Non-pigmented ciliary epithelial cell (primary cell): ENCODE data around the gene FXYD1.

Source experiments
- DNase-seq: peaks from one replicate; pipeline ENCODE4 v3.0.0-alpha.2; 2010; ENCODE audit warnings: low read depth

Gene FXYD1

DNA sequence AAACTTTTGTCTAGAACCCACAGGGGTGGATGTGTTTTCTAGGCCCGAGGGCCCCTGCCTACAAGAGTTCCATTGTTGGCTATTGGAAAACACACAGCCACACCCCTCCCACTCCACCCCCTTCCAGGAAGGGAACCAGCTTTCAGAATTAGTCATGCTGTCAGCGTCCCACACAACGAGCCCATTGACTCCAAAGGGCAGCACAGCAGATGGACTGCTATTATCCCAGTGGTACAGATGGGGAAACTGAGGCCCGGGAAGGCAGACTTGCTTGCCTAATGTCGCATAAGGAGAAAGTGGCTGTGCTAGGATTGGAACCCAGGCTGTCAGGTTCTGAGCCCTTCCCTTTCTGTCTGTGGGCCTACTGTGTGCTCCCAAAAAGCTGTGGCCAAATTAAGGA, 31.1 kb upstream of the FXYD1 start:
- DNase-seq = no peak

DNA sequence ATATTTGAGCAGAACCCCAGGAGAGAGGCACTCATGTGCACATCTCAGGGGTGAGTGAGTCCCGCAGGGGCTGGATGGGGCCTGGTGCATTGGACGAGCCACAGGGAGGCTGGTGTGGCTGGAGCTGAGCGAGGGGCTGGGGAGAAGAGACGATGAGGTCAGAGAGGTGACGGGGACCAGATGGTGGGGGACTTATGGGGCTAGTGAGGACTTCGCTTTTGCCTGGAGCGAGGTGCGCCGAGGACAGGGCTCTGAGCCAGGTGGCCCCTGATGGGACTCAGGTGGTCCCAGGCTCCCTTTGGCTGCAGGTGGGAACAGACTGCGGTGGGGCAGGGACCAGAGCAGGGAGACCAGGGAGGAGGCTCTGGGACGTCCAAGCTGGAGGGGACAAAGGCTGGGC, 29.9 kb upstream of the FXYD1 start:
- no peak for DNase-seq

DNA sequence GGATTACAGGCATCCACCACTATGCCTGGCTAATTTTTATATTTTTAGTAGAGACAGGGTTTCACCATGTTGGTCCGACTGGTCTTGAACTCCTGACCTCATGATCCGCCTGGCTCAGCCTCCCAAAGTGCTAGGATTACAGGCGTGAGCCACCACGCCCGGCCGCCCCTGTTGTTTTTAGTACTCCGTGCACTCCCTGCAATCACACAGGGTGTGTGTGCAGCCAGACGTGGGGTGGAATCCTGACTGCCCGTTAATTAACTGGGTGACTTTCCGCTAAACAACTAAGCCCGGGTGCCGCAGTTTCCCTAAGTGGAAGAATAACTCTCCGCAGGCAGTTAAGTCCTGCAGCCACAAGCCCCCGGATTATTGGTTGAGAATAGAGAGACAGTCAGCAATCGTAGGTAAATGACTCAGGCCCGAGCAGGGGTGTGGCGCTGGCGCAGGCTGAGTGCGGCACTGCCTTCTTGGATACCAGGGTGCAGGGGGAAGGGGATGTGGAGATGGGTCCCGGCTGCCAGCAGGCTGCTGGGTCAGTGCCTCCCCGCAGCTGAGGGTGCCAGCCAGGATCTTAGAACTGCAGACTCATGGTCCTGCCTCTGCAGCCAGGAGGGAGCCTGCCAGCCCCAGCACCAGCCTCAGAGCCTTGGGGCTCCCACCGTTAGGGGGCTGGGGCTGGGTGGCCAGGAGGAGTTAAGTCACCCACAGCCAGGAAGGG, 29.1 kb upstream of the FXYD1 start:
- no peak for DNase-seq

DNA sequence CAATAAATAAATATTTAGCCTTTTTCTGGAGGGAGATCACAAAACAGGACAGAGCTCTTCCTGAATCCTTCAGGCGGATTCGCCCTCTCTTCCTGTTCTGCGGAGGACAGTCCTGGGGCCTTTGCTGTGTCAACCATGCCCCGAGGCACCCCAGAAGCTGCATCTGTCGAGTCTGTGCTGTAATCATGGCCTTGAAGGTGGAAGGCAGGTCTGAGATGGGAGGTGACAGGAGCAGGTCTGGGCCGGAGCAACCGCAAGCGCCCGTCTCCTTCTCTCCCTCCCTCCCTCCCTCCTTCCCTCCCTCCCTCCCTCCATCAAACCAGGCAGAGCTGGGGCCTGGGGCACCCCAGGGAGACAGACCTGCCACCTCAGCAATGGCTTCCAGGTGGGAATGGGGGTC, 27.6 kb upstream of the FXYD1 start:
- no peak for DNase-seq

DNA sequence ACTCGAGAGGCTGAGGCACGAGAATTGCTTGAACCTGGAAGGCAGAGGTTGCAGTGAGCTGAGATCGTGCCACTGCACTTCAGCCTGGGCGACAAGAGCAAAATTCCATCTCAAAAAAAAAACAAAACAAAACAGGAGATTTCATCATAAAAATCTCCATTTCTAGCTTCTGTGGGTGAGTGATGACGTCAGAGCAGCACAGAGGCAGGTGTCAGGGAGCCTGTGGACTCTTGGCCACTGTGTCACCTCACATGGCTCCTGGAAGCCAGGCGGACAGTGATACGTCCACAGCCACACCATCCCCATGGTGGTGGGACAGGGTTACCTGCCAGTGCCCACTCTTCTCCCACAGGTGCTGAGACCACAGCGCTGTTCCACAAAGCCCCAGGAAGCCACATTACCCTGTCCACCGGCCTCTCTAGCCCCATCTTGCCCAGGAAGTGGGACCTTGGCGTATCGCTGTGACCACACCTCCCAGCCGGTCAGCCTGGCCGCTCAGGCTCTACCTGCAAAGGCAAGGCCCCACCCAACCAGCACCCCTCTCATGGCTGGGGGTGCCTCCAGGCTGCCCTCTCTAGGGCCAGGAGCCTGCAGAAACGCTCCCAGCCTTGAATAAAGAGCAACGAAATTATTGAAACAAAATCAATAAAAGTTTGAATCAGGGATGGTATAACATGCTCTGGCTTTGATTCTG, 25.5 kb upstream of the FXYD1 start:
- no peak for DNase-seq

DNA sequence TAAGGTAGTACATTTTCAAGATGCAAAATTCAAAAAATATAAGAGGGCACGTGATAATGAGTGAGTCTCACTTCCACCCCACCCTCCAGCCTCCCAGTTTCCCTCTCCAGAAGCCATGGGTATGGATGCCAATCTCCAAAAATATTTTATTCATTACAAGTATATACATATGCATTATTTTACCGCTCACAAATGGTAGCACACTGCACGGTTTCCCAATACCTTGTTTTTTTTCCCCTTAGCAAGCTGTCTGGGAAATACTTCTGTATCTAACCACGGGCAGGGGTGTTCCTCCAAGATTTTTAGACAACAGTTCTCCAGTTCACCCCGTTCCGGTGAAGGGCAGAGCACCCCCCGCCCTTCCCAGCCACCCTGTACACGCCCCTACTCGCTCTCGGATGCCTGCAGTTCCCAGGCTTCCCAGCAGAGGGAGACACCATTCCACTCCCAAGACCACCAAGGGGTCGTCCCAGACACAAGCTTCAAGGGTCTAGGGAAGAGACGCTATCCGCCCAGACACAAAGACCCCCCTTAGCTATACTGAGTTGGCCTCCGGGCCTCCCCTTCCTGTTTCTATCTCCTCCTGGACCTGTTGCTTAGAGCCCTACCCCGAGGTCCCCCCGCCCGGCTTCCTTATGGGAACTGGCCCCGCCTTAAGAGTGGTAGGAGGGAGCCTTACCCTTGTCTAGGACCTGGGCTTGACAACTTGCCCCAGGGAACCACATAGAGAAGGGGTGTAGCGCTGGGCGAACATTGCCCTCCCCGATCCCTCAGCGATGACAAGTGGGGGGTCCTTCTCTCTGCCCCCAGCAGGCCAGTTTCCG, 24.1 kb upstream of the FXYD1 start:
- no peak for DNase-seq

DNA sequence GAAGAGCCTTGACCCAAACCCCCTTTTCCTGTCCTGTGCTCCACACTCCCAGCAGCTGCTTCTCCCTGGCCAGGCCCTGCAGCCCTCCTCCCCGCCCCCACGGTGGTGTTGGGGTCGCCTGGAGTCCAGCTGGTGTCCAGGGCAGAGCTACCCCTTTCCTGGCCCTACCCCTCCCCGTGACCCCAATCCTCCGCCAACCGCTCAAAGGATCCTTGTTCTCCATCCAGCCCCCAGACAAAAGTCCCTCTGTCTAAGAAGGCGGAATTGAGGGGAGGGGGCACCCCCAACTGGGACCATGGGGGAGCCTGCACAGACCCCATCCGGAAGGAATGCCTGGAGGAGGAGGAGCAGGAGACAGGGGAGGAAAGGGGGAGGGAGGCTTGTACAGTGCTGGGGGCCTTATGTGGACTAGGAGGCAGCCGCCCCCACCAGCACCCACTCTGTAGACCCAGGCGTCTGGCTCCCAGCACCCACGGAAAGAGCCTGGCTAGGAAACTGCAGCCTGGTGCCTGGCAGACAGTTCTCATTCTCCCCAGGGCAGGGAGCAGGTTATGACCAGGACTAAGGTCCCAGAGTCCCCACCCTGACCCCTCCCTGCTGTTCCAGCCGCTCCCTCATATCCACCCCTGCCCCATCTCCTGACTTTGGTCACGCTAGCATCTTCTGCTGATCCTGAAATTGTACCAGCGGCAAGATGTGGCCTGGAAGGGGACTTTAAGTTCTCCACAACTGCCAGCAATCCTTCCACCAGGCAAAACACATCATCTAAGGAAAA, 23.3 kb upstream of the FXYD1 start, which contains the start of gene FXYD3:
Gene FXYD3, plus strand, starts transcription at position 647 of the 775 bp plus-strand sequence. CDS start 3,554 bp downstream, outside the sequence.
- DNase-seq = no peak

DNA sequence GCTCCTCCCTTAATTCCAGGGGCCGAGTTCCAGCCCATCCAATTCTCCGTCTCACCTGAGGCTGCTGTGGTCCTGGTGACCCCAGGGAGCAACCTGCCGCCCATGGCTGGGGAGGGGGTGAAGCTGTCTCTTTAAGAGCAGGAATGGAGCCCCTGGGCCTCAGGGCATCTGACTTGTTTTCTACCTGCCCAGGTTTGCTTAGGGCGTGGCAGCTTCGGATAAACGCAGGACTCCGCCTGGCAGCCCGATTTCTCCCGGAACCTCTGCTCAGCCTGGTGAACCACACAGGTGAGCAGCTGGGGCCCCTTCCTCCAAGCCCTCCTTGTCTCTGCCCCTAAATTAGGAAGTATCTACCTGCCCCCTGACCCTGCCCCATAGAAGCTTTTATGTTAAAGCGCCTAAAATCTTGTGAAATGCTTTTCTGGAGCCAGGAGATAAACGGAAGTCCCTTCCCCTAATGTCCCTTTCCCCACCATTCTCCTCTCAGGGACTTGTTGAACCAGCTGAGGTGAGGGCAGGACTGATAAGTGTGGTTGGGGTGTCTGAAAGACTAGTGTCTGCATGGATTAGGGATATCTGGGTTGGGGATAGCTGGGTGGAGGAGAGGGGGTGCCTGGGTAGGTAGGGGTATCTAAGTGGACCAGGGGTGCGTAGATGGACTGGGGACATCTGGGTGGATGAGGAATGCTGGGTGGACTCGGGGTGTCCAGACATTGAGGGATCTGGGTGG, 22.4 kb upstream of the FXYD1 start:
- no peak for DNase-seq

DNA sequence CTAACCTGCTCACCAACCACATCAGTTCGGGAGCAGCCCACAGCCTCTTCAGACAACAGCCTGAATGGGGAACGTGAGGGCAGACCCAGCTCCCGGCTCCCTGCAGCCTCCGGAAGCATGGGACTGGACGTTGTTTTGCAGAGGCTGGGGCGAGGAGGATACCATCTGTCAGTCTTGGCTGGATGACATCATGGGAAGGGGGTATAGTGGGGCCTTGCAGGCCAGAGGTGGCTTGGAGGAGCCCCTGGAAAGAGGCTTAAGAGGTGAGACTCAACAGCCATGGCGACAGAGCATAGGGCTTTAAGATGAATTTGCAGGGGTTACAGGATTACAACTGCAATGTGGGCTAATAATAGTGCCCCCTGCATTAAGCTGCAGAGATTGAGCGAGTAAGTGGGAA, 21.5 kb upstream of the FXYD1 start:
- DNase-seq = no peak

DNA sequence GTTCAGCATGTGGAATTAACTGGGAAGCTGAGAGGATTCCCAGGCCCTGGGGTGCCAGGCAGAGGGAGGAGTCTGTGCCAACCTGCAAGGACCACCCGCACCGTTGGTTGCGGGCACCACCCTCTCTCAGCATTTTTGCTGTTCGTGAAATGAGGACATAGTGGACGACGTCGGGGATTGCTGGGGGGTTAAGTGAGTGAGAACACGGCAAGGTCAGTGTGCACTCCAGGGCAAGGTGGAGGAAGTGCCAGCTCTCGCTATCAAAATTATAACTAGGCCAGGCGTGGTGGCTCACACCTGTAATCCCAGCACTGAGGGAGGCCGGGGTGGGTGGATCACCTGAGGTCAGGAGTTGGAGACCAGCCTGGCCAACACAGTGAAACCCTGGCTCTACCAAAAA, 20.8 kb upstream of the FXYD1 start:
- no peak for DNase-seq

DNA sequence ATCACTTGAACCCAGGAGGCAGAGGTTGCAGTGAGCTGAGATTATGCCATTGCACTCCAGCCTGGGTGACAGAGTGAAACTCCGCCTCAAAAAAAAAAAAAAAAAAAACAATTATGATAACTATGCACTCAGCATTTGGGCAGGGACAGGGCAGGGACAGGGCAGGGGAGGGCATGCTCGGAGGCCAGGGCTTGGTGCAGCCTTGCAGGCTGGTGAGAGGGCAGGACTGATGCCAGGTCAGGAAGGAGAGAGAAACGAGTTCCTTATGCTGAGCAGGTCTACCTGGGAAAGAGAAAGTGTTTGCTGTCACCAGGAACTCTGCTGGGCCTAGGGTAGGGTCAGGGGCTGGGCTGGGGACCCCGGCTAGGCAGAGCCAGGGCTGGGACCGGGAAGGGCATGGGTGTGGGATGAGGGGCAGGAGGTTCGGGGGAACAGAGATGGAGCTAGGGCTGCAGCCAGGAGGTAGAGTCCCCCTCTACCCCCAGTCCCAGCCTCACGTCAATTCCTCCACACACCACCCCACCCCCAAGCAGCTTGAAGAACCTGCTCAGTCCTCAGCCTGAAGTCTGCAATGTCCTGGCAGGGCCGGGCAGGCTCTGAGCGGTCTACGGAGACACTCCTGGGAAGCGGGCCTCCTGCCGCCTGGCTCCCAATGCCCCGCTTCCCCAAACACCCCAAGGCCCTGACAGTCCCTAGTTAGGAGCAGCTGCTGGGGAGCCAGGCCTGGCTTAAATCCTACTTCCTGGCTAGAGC, 20.2 kb upstream of the FXYD1 start:
- DNase-seq = no peak

DNA sequence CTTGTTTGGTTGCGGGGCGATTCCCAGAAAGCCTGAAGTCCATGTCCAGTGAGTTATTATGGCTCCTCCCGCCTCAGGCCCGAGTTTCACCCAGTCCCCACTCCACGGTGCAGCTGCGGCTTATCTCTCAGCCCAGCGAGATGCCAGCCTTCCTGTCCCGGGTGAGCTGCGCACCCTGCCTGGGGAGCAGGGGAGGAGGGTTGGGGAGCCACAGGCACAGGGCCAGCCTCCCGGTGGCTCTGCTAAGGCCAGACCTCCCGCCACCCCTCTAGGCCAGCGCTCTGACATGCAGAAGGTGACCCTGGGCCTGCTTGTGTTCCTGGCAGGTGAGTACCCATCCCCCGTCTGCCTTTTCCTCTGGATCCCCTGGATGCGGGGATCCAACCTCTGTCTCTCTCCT, 19.5 kb upstream of the FXYD1 start:
- DNase-seq = no peak

DNA sequence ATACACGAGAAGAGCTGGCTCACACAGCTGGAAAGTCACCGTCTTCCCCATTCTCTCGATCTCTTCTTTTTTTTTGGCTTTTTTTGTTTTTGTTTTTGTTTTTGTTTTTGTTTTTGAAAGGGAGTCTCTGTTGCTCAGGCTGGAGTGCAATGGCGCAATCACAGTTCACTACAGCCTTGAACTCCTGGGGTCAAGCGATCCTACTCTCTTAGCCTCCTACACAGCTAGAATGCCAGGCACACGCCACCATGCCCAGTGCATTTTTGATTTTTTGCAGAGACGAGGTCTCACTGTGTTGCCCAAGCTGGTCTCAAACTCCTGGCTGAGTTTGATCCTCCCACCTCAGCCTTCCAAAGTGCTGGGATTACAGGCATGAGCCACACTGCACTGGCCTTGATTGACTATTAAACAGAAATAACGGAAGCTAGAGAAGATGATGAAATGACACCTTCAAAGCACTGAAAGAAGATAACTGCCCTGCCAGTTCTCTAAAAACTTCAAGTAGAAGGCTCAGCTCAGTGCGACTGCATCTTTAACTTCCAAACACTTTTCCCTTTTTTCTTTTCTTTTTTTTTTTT, 19.0 kb upstream of the FXYD1 start:
- no peak for DNase-seq

DNA sequence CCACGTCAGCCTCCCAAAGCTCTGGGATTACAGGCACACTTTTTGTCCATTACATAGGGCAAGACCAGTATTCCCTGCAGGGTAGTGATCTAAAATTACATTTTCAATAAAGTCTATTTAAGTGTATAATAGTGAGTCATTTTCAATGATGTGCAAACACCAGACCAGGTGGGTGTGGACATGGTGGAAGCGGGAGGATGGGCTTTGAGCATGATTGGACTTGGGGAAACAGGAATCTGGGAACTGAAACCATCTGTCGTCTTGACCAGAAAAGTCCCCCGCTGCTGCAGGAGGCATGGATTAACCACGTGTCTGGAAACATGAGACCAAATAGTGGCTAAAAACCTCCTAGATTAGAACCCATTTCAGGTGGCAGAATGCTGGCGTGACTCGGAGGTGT, 18.1 kb upstream of the FXYD1 start:
- peak; percentile 60 for DNase-seq

DNA sequence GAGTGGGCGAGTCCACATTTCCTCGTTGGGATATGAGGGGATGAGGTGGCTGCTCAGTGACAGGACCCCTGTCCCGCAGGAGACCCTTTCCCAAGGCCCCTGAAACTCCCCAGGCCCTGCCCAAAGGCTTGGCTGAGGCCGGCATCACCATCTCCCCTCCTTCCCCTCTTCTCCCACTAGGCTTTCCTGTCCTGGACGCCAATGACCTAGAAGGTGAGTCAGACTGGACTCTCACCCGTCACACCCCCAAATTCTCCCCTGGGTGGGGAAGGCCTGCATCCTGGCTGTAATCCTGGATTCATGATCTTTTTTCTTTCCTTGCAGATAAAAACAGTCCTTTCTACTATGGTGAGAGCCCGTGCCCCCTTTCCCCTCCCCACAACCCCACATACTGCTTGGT, 17.7 kb upstream of the FXYD1 start:
- DNase-seq = no peak

DNA sequence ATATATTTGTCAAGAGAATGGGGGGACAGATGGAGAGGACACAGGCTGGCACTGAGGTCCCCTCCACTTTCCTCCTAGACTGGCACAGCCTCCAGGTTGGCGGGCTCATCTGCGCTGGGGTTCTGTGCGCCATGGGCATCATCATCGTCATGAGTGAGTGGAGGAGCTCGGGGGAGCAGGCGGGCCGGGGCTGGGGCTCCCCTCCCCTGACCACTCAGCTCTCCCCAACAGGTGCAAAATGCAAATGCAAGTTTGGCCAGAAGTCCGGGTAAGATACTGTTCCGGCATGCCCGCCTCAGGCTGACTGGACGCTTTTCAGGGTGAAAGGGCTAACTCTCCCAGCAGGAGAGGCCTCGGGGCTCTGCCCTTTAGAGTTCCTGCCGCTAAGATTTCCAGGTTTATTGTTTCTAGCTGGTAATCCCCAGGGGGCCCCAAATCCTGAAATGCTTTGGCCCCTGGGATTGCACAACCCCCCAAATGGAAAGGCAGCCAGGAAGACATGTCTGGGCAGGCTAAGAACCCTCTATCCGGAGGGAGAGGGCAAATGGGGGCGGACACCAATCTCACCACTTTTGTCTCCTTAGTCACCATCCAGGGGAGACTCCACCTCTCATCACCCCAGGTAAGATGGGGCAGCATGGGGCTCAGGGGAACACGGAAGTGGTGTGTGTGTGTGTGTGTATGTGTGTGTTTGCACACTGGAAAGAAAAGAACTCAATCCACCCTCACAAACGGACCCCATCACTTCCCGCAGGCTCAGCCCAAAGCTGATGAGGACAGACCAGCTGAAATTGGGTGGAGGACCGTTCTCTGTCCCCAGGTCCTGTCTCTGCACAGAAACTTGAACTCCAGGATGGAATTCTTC, 15.7 kb upstream of the FXYD1 start:
- no peak for DNase-seq

DNA sequence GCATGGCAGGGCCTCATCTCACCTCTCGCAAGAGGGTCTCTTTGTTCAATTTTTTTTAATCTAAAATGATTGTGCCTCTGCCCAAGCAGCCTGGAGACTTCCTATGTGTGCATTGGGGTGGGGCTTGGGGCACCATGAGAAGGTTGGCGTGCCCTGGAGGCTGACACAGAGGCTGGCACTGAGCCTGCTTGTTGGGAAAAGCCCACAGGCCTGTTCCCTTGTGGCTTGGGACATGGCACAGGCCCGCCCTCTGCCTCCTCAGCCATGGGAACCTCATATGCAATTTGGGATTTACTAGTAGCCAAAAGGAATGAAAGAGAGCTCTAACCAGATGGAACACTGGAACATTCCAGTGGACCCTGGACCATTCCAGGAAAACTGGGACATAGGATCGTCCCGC, 15.1 kb upstream of the FXYD1 start:
- no peak for DNase-seq

DNA sequence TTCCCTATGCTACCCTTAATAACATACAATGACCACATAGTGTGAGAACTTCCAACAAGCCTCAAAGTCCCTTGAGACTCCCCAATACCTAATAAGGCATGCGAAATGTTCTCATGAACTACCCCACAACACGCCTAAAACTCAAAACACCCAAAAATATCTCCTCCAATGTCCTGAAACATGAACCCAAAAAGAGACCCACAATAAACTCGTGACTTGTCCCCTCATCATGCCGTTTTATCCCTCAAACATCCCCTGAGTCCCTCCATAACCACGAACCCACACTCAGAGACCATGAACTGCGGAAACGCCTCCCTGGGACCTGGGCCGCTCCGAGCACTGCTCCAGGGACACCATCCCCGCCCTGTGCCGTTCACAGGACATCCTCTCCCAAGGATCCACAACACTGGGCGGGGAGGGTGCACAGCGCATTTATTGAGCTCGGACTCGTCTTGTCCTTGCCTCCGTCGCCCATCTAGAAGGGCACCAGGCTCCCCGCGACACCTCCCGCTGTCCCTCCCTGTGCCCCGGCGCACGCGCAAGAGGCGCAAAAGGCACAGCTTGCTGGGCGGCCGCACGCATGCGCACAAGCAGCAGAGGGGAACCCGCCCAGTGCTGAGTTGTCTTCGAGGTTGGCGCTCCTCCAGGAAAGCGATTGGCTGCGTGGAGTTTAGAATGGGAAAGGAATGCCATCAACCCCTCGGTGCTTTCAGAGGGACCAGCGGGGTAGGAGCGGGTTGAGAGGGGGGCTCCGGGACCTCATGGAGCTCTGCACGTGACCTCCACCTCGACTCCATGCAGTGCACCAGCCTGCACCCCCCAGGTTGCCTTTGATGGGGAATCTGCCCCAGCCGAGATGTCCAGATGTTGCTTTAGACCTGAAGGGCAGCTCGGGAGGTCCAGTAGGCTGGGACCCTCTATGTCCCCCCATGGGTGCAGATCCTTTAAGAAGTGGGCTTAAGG, 14.2 kb upstream of the FXYD1 start:
- peak; percentile 51 for DNase-seq
